Choroid plexus epithelial cell (primary cell): Measurements from ENCODE around the gene GALNT8.
"Not testable (repeated sequence)": the region's sequence is repeated elsewhere in the genome, so short reads cannot be mapped to it uniquely, and the experiment has no call there.

Source experiments
- DNase-seq: peaks from one replicate; pipeline ENCODE4 v3.0.0-alpha.2; 2010; ENCODE audit warnings: low read depth
- H3K4me3 ChIP-seq: 2 replicates; pipeline ENCODE4 v1.5.1; 2011; ENCODE audit warnings: low read depth, mild to moderate bottlenecking, control low read depth, low read length, moderate library complexity
- CTCF ChIP-seq: conservative IDR thresholded peaks from 2 replicates; pipeline ENCODE4 v1.5.1; 2011; ENCODE audit warnings: low read depth, mild to moderate bottlenecking, control low read depth, inconsistent platforms, low read length, moderate library complexity

Gene GALNT8

GRCh38 chr12:4742416-4742970, 22.3 kb downstream of the GALNT8 start:
- no peak for TF ChIP-seq CTCF
- no peak overlapping the region for H3K4me3 ChIP-seq

GRCh38 chr12:4743046-4743445, 22.8 kb downstream of the GALNT8 start:
- DNase-seq = no peak
- no peak for TF ChIP-seq CTCF
- H3K4me3 ChIP-seq = no peak overlapping the region

More at GRCh38 chr12:4742416-4742970, 22.3 kb downstream of the GALNT8 start:
- DNase-seq = no peak

GRCh38 chr12:4744709-4745108, 24.5 kb downstream of the GALNT8 start:
- no peak for DNase-seq
- TF ChIP-seq CTCF = no peak

DNA sequence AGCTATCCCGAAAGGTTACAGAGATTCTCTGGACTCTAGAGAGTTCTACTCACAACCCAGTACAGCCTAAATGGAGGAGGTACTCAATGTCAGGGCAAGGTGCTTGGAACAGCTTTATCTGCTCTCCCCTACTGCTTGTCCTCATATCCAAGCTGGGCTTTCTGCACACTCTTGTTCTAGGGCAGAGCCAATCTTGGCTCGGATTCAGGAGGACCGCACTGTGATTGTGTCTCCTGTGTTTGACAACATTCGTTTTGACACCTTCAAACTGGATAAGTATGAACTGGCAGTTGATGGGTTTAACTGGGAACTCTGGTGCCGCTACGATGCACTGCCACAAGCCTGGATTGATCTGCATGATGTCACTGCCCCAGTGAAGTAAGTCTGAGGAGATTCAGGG, 25.0 kb downstream of the GALNT8 start:
- no peak overlapping the region for H3K4me3 ChIP-seq
- no peak for DNase-seq
- TF ChIP-seq CTCF = no peak

More at GRCh38 chr12:4744709-4745108, 24.5 kb downstream of the GALNT8 start:
- no peak overlapping the region for H3K4me3 ChIP-seq

- not testable (repeated sequence) for DNase-seq, H3K4me3 ChIP-seq
Measured at GRCh38 chr12:4751654-4752053, 31.5 kb downstream of the GALNT8 start.

- no peak for DNase-seq
- H3K4me3 ChIP-seq = no peak overlapping the region
- no peak for TF ChIP-seq CTCF
Measured at GRCh38 chr12:4762773-4763172, 42.6 kb downstream of the GALNT8 start.

DNA sequence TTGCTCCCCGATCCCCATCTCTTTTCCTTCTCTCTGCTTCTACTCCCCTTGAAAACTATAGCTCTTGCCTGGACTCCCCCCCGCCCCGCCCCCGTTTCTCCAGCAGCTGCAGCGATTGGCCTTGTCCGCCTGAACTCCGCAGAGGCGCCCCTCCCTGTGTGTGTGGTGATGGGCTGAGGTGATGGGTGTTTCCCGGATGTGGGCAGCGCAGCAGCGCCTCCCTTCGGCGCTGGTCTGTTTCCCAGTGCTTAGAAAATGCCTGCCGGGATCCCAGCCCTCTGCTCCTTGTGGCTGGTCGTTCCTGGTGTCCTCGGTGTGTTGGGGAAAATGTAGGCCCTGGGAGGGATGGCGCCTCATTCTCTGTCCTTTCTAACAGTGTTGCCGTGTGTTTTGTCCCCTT, 43.3 kb downstream of the GALNT8 start:
- H3K4me3 ChIP-seq = no peak overlapping the region
- peak; percentile 26 for TF ChIP-seq CTCF
- peak; percentile 3 for DNase-seq
